ENCODE measurements around the gene ADGRD1. TPM values are rescaled to one million over a fixed set of nuclear protein-coding genes. Genes with fewer than 3 reads are reported as not detected.

ADGRD1 gene
- total and polyA plus RNA-seq, 2 of the 8 experiments (the other 6 are each of a cell fraction or from before 2014, with no cell fraction given), result 0.36 to 0.48 TPM

DNA sequence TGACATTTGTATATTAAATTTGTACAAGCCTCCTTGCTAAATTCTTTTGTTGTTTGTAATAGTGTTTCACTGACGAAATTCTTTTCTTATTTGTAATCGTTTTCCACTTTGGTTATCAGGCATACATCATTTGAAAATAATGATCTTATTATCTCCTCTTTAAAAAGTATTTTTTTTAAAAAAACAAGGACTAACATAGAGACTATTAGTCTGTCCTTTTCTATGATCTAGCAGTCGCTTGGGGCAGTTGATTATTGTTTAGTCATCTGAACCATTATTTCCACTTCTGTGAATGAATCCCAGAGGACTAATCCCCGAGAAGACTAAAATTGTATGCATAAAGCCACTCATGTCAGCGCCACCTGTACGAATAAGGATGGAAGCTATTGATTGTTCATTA is 11.5 kb downstream of the ADGRD1 start (continued):
- no peak for TF ChIP-seq MAX (IDR thresholded peaks at IDR 0.05)
- no peak for TF ChIP-seq SIN3A (conservative IDR thresholded peaks at IDR 0.05 in 1 of 2, IDR thresholded peaks at IDR 0.05 in 1 of 2; ENCODE audit: low read depth in 1 of 2, low read length in 2 of 2)

All from H1 (cell line).